ENCODE results near the gene FER.

Gene FER

GRCh38 chr5:108814551-108814950 lies 66.9 kb downstream of the FER start:
- no peaks in the 10 kb centered on the region for H3K27me3 ChIP-seq (ENCODE audit: control insufficient read depth, low read length)
- no peaks in the 10 kb centered on the region for H3K9me2 ChIP-seq (replicated peaks; ENCODE audit: control insufficient read depth, low read length)
- no peak overlapping the region for H3K4me2 ChIP-seq (ENCODE audit: low read length)
- TF ChIP-seq CTCF (IDR thresholded peaks at IDR 0.05; ENCODE audit: low read depth, low read length, poor library complexity, severe bottlenecking) (no peak), EZH2phosphoT487 (IDR thresholded peaks at IDR 0.05; ENCODE audit: borderline replicate concordance, low read length) (no peak)
- no peak overlapping the region for H3K27ac ChIP-seq (ENCODE audit: low read depth, low read length)
- H3K9me3 ChIP-seq (ENCODE audit: control insufficient read depth, insufficient read depth, low read length), result peaks cover 9% of the 10 kb centered on the region; the same call in 1 of the 2 replicates
- no peaks in the 10 kb centered on the region for H4K20me1 ChIP-seq (ENCODE audit: control insufficient read depth, insufficient read depth, low read depth, low read length)
- H3K4me1 ChIP-seq (ENCODE audit: control insufficient read depth, low read length), result no peaks in the 10 kb centered on the region
- no peaks in the 10 kb centered on the region for H3K36me3 ChIP-seq (ENCODE audit: control insufficient read depth, low read length)
- H3K4me3 ChIP-seq (ENCODE audit: low read length), result no peak overlapping the region
- no peaks in the 10 kb centered on the region for H3F3A ChIP-seq (ENCODE audit: control insufficient read depth, insufficient read depth)
- H3K79me2 ChIP-seq (ENCODE audit: control insufficient read depth, low read length), result no peaks in the 10 kb centered on the region

DNA sequence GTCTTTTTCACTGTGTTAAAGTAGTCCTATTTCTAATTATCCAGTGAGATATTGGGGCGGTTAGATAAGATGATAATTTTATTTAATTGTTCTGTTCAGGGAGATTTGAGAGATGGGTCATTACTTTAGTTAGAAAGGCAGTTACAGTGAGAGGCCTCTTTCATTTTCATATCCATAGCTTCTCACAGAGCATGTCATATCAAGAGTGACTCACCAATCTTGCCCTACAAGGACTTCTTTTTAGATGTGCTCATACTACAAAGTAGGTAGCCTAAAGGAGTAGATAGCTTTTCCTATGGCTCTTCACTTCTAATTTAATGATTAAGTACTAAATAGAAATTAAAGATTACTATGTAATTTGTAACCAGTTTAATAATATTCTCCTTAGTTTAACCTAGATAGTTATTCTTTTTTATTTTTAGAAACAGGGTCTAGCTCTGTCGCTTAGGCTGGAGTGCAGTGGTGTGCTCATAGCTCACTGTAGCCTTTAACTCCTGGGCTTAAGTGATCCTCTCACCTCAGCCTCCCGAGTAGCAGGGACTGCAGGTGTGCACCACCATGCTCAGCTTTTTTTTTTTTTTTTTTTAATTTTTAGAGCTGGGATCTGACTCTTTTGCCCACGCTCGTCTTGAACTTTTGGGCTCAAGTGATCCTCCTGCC lies 71.0 kb downstream of the FER start:
- no peak overlapping the region for H3K27ac ChIP-seq (ENCODE audit: low read depth, low read length)
- no peaks in the 10 kb centered on the region for H3K79me2 ChIP-seq (ENCODE audit: control insufficient read depth, low read length)
- no peak overlapping the region for H3K4me2 ChIP-seq (ENCODE audit: low read length)
- no peaks in the 10 kb centered on the region for H3K36me3 ChIP-seq (ENCODE audit: control insufficient read depth, low read length)
- no peaks in the 10 kb centered on the region for H3K4me1 ChIP-seq (ENCODE audit: control insufficient read depth, low read length)
- no peaks in the 10 kb centered on the region for H3K9me2 ChIP-seq (replicated peaks; ENCODE audit: control insufficient read depth, low read length)
- no peak overlapping the region for H3K4me3 ChIP-seq (ENCODE audit: low read length)
- no peaks in the 10 kb centered on the region for H3K9me3 ChIP-seq (ENCODE audit: control insufficient read depth, insufficient read depth, low read length)
- H3K27me3 ChIP-seq (ENCODE audit: control insufficient read depth, low read length), result no peaks in the 10 kb centered on the region
- no peaks in the 10 kb centered on the region for H4K20me1 ChIP-seq (ENCODE audit: control insufficient read depth, insufficient read depth, low read depth, low read length)
- no peaks in the 10 kb centered on the region for H3F3A ChIP-seq (ENCODE audit: control insufficient read depth, insufficient read depth)
- no peak for TF ChIP-seq EZH2phosphoT487 (IDR thresholded peaks at IDR 0.05; ENCODE audit: borderline replicate concordance, low read length)
- TF ChIP-seq CTCF (IDR thresholded peaks at IDR 0.05; ENCODE audit: low read depth, low read length, poor library complexity, severe bottlenecking), result no peak

- Histone ChIP-seq H3K9me2 (replicated peaks; ENCODE audit: control insufficient read depth, low read length) (no peaks in the 10 kb centered on the region), H3F3A (ENCODE audit: control insufficient read depth, insufficient read depth) (no peaks in the 10 kb centered on the region), H3K4me2 (ENCODE audit: low read length) (no peak overlapping the region), H3K9me3 (ENCODE audit: control insufficient read depth, insufficient read depth, low read length) (no peaks in the 10 kb centered on the region), H3K27ac (ENCODE audit: low read depth, low read length) (no peak overlapping the region), H3K36me3 (ENCODE audit: control insufficient read depth, low read length) (no peaks in the 10 kb centered on the region), H3K4me3 (ENCODE audit: low read length) (no peak overlapping the region), H3K4me1 (ENCODE audit: control insufficient read depth, low read length) (no peaks in the 10 kb centered on the region), H3K79me2 (ENCODE audit: control insufficient read depth, low read length) (no peaks in the 10 kb centered on the region), H3K27me3 (ENCODE audit: control insufficient read depth, low read length) (no peaks in the 10 kb centered on the region), H4K20me1 (ENCODE audit: control insufficient read depth, insufficient read depth, low read depth, low read length) (no peaks in the 10 kb centered on the region)
- TF ChIP-seq CTCF (IDR thresholded peaks at IDR 0.05; ENCODE audit: low read depth, low read length, poor library complexity, severe bottlenecking) (no peak), EZH2phosphoT487 (IDR thresholded peaks at IDR 0.05; ENCODE audit: borderline replicate concordance, low read length) (no peak)
Measured at GRCh38 chr5:108820983-108821382, 73.3 kb downstream of the FER start.
